Calu3 (cell line): ENCODE results near the gene ARHGEF38. TPM values are rescaled to one million over a fixed set of nuclear protein-coding genes. Genes with fewer than 3 reads are reported as not detected.

Experiments
- BruUV-seq: library from RNA; stranded (reverse); fragments of 400-500 nt; replicated peaks from 2 replicates; lab custom pipeline; 2021; lab: Mats Ljungman, UMichigan
- CTCF ChIA-PET: fragments of 300-600 bp; sonication (Branson Sonifier 250); formaldehyde crosslinking; loops from one replicate; lab custom pipeline; 2022; ENCODE audit warnings: antibody characterized with exemption; lab: Charles Lee
- DNase-seq: peaks from one replicate; pipeline ENCODE4 v3.0.0; 2022
- H3K27ac Mint-ChIP-seq: one replicate; pipeline ENCODE4 v1.8.0; 2022; ENCODE audit warnings: mixed read lengths; ENCODE audit not compliant: unreplicated experiment
- H3K27me3 Mint-ChIP-seq: one replicate; pipeline ENCODE4 v1.8.0; 2022; ENCODE audit warnings: mixed read lengths; ENCODE audit not compliant: unreplicated experiment
- H3K36me3 Mint-ChIP-seq: one replicate; pipeline ENCODE4 v1.8.0; 2022; ENCODE audit warnings: mild to moderate bottlenecking, moderate library complexity, mixed read lengths; ENCODE audit not compliant: insufficient read depth, unreplicated experiment
- H3K4me1 Mint-ChIP-seq: one replicate; pipeline ENCODE4 v1.8.0; 2022; ENCODE audit warnings: mild to moderate bottlenecking, low read depth, mixed read lengths; ENCODE audit not compliant: unreplicated experiment
- H3K4me3 Mint-ChIP-seq: one replicate; pipeline ENCODE4 v1.8.0; 2022; ENCODE audit warnings: mild to moderate bottlenecking, low read depth, moderate library complexity, mixed read lengths; ENCODE audit not compliant: unreplicated experiment
- H3K9me3 Mint-ChIP-seq: one replicate; pipeline ENCODE4 v1.8.0; 2022; ENCODE audit warnings: low read depth, mixed read lengths; ENCODE audit not compliant: unreplicated experiment
- CTCF ChIP-seq: fragments of 200-600 bp; IDR thresholded peaks from one replicate; pipeline ENCODE4 v1.8.0; 2022; ENCODE audit warnings: antibody characterized with exemption; ENCODE audit not compliant: unreplicated experiment
- intact Hi-C: fragments of 100-400 bp; cut with micrococcal nuclease; formaldehyde crosslinking; loops from one replicate; pipeline ENCODE4 v1.10.0; 2022; ENCODE audit not compliant: unreplicated experiment
- total RNA-seq: library from RNA; stranded (reverse); gene quantifications from 2 replicates; pipeline ENCODE4 v1.2.3, GENCODE V29; 2022

The ARHGEF38 gene
- total RNA-seq, 1 experiment from 2014 or later, result 16.6 TPM

GRCh38 chr4:105710012-105710600 is 157.7 kb downstream of the ARHGEF38 start:
- Mint-ChIP-seq H3K4me1 (peaks cover 32% of the 10 kb centered on the region), H3K27ac (no peak overlapping the region), H3K36me3 (peaks cover 24% of the 10 kb centered on the region), H3K27me3 (no peaks in the 10 kb centered on the region), H3K9me3 (no peaks in the 10 kb centered on the region), H3K4me3 (peak overlapping the region; percentile 93)
- TF ChIP-seq CTCF, result no peak
- no TSS peak for BruUV-seq
- intact Hi-C loops, result loop anchor here (5.0 to 10.0 kb wide), 3 partner anchors 185 to 492 kb away; partner anchors contain the start of gene NPNT
- DNase-seq, result peak; percentile 11
- CTCF ChIA-PET, result interaction anchor here (0.6 to 1.8 kb wide), 3 partner anchors 63 to 499 kb away, joined by 3 to 5 read pairs (median 4); partner anchors contain the start of gene PPA2

GRCh38 chr4:105710678-105711077 is 158.3 kb downstream of the ARHGEF38 start:
- TF ChIP-seq CTCF, result no peak
- no peak for DNase-seq
- Mint-ChIP-seq H3K9me3 (no peaks in the 10 kb centered on the region), H3K4me3 (peak overlapping the region; percentile 93), H3K27me3 (no peaks in the 10 kb centered on the region), H3K4me1 (peaks cover 32% of the 10 kb centered on the region), H3K27ac (peak overlapping the region; percentile 30), H3K36me3 (peaks cover 20% of the 10 kb centered on the region)
- CTCF ChIA-PET, result interaction anchor here (1.8 kb wide), 1 partner anchor 237 kb away, joined by 5 read pairs; the partner anchor contains the start of gene PPA2
- intact Hi-C loops, result loop anchor here (5.0 to 10.0 kb wide), 3 partner anchors 184 to 492 kb away; partner anchors contain the start of gene NPNT
- no TSS peak for BruUV-seq

GRCh38 chr4:105712766-105713165 is 160.3 kb downstream of the ARHGEF38 start:
- CTCF ChIA-PET, result interaction anchor here (1.3 kb wide), 1 partner anchor 192 kb away, joined by 4 read pairs; no protein-coding TSS in a partner anchor
- Mint-ChIP-seq H3K4me1 (peaks cover 16% of the 10 kb centered on the region), H3K4me3 (peak overlapping the region; percentile 57), H3K9me3 (no peaks in the 10 kb centered on the region), H3K36me3 (peaks cover 18% of the 10 kb centered on the region), H3K27ac (peak overlapping the region; percentile 57), H3K27me3 (no peaks in the 10 kb centered on the region)
- intact Hi-C loops, result loop anchor here (5.0 to 10.0 kb wide), 3 partner anchors 182 to 490 kb away; partner anchors contain the start of gene NPNT
- no peak for DNase-seq
- TF ChIP-seq CTCF, result no peak
- no TSS peak for BruUV-seq

- BruUV-seq, result no TSS peak
Measured at GRCh38 chr4:105714071-105714521, 161.7 kb downstream of the ARHGEF38 start.

More at GRCh38 chr4:105714071-105714521, 161.7 kb downstream of the ARHGEF38 start:
- TF ChIP-seq CTCF, result no peak
- intact Hi-C loops, result loop anchor here (2.0 to 10.0 kb wide), 4 partner anchors 181 to 488 kb away; partner anchors contain the start of gene NPNT
- DNase-seq, result no peak
- Mint-ChIP-seq H3K27me3 (no peaks in the 10 kb centered on the region), H3K4me3 (peak overlapping the region; percentile 32), H3K36me3 (peaks cover 5% of the 10 kb centered on the region), H3K4me1 (peaks cover 14% of the 10 kb centered on the region), H3K9me3 (no peaks in the 10 kb centered on the region), H3K27ac (peak overlapping the region; percentile 76)
- CTCF ChIA-PET, result interaction anchor here (0.7 to 2.7 kb wide), 2 partner anchors 15 to 193 kb away, joined by 3 to 10 read pairs; no protein-coding TSS in a partner anchor
